Measurements from ENCODE around the gene OR2Y1. TPM values are rescaled to one million over a fixed set of nuclear protein-coding genes. Genes with fewer than 3 reads are reported as not detected.
"Not testable (repeated sequence)": the region's sequence is repeated elsewhere in the genome, so short reads cannot be mapped to it uniquely, and the experiment has no call there.

Gene OR2Y1
- total RNA-seq, 4 donors from 2014 or later = not detected

GRCh38 chr5:180704362-180704761 lies 35.5 kb downstream of the OR2Y1 start:
- ATAC-seq (ENCODE audit: low FRiP score) = no peak
- no peak for DNase-seq (ENCODE audit: low spot score)
- TF ChIP-seq CTCF (IDR thresholded peaks at IDR 0.05) = no peak

GRCh38 chr5:180703912-180704311 lies 35.9 kb downstream of the OR2Y1 start:
- no peak for DNase-seq (ENCODE audit: low spot score)
- no peak for ATAC-seq (ENCODE audit: low FRiP score)
- no peak for TF ChIP-seq CTCF (IDR thresholded peaks at IDR 0.05)

- not testable (repeated sequence) for ATAC-seq (ENCODE audit: low FRiP score)
These were observed 36.5 kb downstream of the OR2Y1 start for GRCh38 chr5:180703371-180703770.

GRCh38 chr5:180700440-180700839 lies 39.4 kb downstream of the OR2Y1 start:
- not testable (repeated sequence) for DNase-seq (ENCODE audit: low spot score); ATAC-seq (ENCODE audit: low FRiP score)

More at GRCh38 chr5:180703371-180703770, 36.5 kb downstream of the OR2Y1 start:
- not testable (repeated sequence) for DNase-seq (ENCODE audit: low spot score)

GRCh38 chr5:180699042-180699441 lies 40.8 kb downstream of the OR2Y1 start:
- DNase-seq (ENCODE audit: low spot score) = no peak
- no peak for ATAC-seq (ENCODE audit: low FRiP score)
- TF ChIP-seq CTCF (IDR thresholded peaks at IDR 0.05) = no peak

GRCh38 chr5:180696116-180696515 lies 43.7 kb downstream of the OR2Y1 start:
- no peak for TF ChIP-seq CTCF (IDR thresholded peaks at IDR 0.05)
- DNase-seq (ENCODE audit: low spot score) (no peak), ATAC-seq (ENCODE audit: low FRiP score) (no peak)

GRCh38 chr5:180692429-180692828 lies 47.4 kb downstream of the OR2Y1 start:
- TF ChIP-seq CTCF (IDR thresholded peaks at IDR 0.05) = no peak
- DNase-seq (ENCODE audit: low spot score) (no peak), ATAC-seq (ENCODE audit: low FRiP score) (no peak)

- DNase-seq (ENCODE audit: low spot score) (no peak), ATAC-seq (ENCODE audit: low FRiP score) (no peak)
- no peak for TF ChIP-seq CTCF (IDR thresholded peaks at IDR 0.05)
These were observed 48.8 kb downstream of the OR2Y1 start for GRCh38 chr5:180691046-180691445.

Data from omental fat pad (tissue), 4 donors.